Measurements from ENCODE around the gene SEC61A2.
"Not testable (repeated sequence)": the region's sequence is repeated elsewhere in the genome, so short reads cannot be mapped to it uniquely, and the experiment has no call there.

SEC61A2 gene

GRCh38 chr10:12129222-12130111 is at the start of gene SEC61A2:
TSS of gene SEC61A2 (plus strand) at chr10:12129677. CDS start at chr10:12129788, 111 bp downstream.
- peak; percentile 98 for DNase-seq (ENCODE audit: low read depth in 2 of 2)

- DNase-seq (ENCODE audit: low read depth in 2 of 2), result no peak
These were observed 48.0 kb upstream of the SEC61A2 start for GRCh38 chr10:12081470-12081869.

- no peak for DNase-seq (ENCODE audit: low read depth in 2 of 2)
These were observed 47.5 kb upstream of the SEC61A2 start for GRCh38 chr10:12081879-12082557.

GRCh38 chr10:12088919-12089318 is 40.6 kb upstream of the SEC61A2 start:
- no peak for DNase-seq (ENCODE audit: low read depth in 2 of 2)

- DNase-seq (ENCODE audit: low read depth in 2 of 2), result no peak
These were observed 38.1 kb upstream of the SEC61A2 start for GRCh38 chr10:12091421-12091820.

- DNase-seq (ENCODE audit: low read depth in 2 of 2), result not testable (repeated sequence)
These were observed 32.1 kb upstream of the SEC61A2 start for GRCh38 chr10:12097361-12097760.

- no peak for DNase-seq (ENCODE audit: low read depth in 2 of 2)
These were observed 31.7 kb upstream of the SEC61A2 start for GRCh38 chr10:12097791-12098190.

GRCh38 chr10:12098966-12099365 is 30.5 kb upstream of the SEC61A2 start:
- DNase-seq (ENCODE audit: low read depth in 2 of 2), result no peak

GRCh38 chr10:12103802-12104201 is 25.7 kb upstream of the SEC61A2 start:
- no peak for DNase-seq (ENCODE audit: low read depth in 2 of 2)

GRCh38 chr10:12107781-12108180 is 21.7 kb upstream of the SEC61A2 start:
- DNase-seq (ENCODE audit: low read depth in 2 of 2), result no peak

GRCh38 chr10:12109286-12109685 is 20.2 kb upstream of the SEC61A2 start:
- DNase-seq (ENCODE audit: low read depth in 2 of 2), result no peak

GRCh38 chr10:12111528-12111927 is 17.9 kb upstream of the SEC61A2 start:
- no peak for DNase-seq (ENCODE audit: low read depth in 2 of 2)

- DNase-seq (ENCODE audit: low read depth in 2 of 2), result no peak
These were observed 15.8 kb upstream of the SEC61A2 start for GRCh38 chr10:12113627-12114026.

- no peak for DNase-seq (ENCODE audit: low read depth in 2 of 2)
These were observed 7.8 kb upstream of the SEC61A2 start for GRCh38 chr10:12121673-12122072.

GRCh38 chr10:12130237-12130872 is 878 bp downstream of the SEC61A2 start:
- no peak for DNase-seq (ENCODE audit: low read depth in 2 of 2)

GRCh38 chr10:12135631-12136030 is 6.2 kb downstream of the SEC61A2 start:
- no peak for DNase-seq (ENCODE audit: low read depth in 2 of 2)

GRCh38 chr10:12140038-12140437 is 10.6 kb downstream of the SEC61A2 start:
- no peak for DNase-seq (ENCODE audit: low read depth in 2 of 2)

- no peak for DNase-seq (ENCODE audit: low read depth in 2 of 2)
These were observed 15.1 kb downstream of the SEC61A2 start for GRCh38 chr10:12144538-12144937.

GRCh38 chr10:12150163-12150562 is 20.7 kb downstream of the SEC61A2 start:
- no peak for DNase-seq (ENCODE audit: low read depth in 2 of 2)

GRCh38 chr10:12154516-12154915 is 25.0 kb downstream of the SEC61A2 start:
- DNase-seq (ENCODE audit: low read depth in 2 of 2), result no peak

GRCh38 chr10:12156367-12157123 is 27.1 kb downstream of the SEC61A2 start:
- no peak for DNase-seq (ENCODE audit: low read depth in 2 of 2)

GRCh38 chr10:12158111-12158510 is 28.6 kb downstream of the SEC61A2 start:
- no peak for DNase-seq (ENCODE audit: low read depth in 2 of 2)

All from stimulated activated CD4-positive, alpha-beta T cell treated with anti-CD3 and anti-CD28 coated beads, Interleukin-1b, Interleukin-23, amount 100 ng/mL, for 1 hour (primary cell).